MM.1S (cell line): ENCODE measurements around the gene DNAL1.

Experiments
- DNase-seq: peaks from one replicate; pipeline ENCODE4 v3.0.0-alpha.2; 2015
- H2AFZ ChIP-seq: fragments of 300-600 bp; sonication (generic); 2 replicates; pipeline ENCODE4 v1.6.0; 2016; ENCODE audit warnings: antibody characterized with exemption, low read length
- H3F3A ChIP-seq: fragments of 300-600 bp; sonication (generic); 2 replicates; pipeline ENCODE4 v1.6.1; 2016; ENCODE audit warnings: mild to moderate bottlenecking, antibody characterized with exemption, low read length, moderate library complexity, mixed read lengths; ENCODE audit not compliant: insufficient read depth
- H3K27ac ChIP-seq: fragments of 300-600 bp; sonication (generic); 2 replicates; pipeline ENCODE4 v1.5.1; 2016; ENCODE audit warnings: mild to moderate bottlenecking, low read length
- H3K27me3 ChIP-seq: fragments of 300-600 bp; sonication (generic); replicated peaks from 2 replicates; pipeline ENCODE4 v1.6.0; 2016; ENCODE audit warnings: low read length; ENCODE audit not compliant: insufficient read depth
- H3K36me3 ChIP-seq: fragments of 300-600 bp; sonication (generic); replicated peaks from 2 replicates; pipeline ENCODE4 v1.6.1; 2016; ENCODE audit warnings: mild to moderate bottlenecking, low read length, mixed read lengths; ENCODE audit not compliant: insufficient read depth
- H3K4me1 ChIP-seq: fragments of 300-600 bp; sonication (generic); 2 replicates; pipeline ENCODE4 v1.6.1; 2016; ENCODE audit warnings: low read length, mixed read lengths
- H3K4me2 ChIP-seq: fragments of 300-600 bp; sonication (generic); 2 replicates; pipeline ENCODE4 v1.6.0; 2016; ENCODE audit warnings: low read depth, low read length
- H3K4me3 ChIP-seq: fragments of 300-600 bp; sonication (generic); 2 replicates; pipeline ENCODE4 v1.5.1; 2016; ENCODE audit warnings: low read length, mixed read lengths
- H3K79me2 ChIP-seq: fragments of 300-600 bp; sonication (generic); 2 replicates; pipeline ENCODE4 v1.6.1; 2016; ENCODE audit warnings: mixed run types, low read length, mixed read lengths
- H3K9ac ChIP-seq: fragments of 300-600 bp; sonication (generic); 2 replicates; pipeline ENCODE4 v1.6.1; 2016; ENCODE audit warnings: low read length, mixed read lengths
- H3K9me2 ChIP-seq: fragments of 300-600 bp; sonication (generic); replicated peaks from 2 replicates; pipeline ENCODE4 v1.6.1; 2016; ENCODE audit warnings: mild to moderate bottlenecking, low read length, mixed read lengths; ENCODE audit not compliant: insufficient read depth
- H3K9me3 ChIP-seq: fragments of 300-600 bp; sonication (generic); replicated peaks from 2 replicates; pipeline ENCODE4 v1.6.1; 2016; ENCODE audit warnings: mild to moderate bottlenecking, low read length, mixed read lengths; ENCODE audit not compliant: insufficient read depth
- H4K20me1 ChIP-seq: fragments of 300-600 bp; sonication (generic); 2 replicates; pipeline ENCODE4 v1.6.1; 2016; ENCODE audit warnings: mild to moderate bottlenecking, low read length, moderate library complexity, mixed read lengths; ENCODE audit not compliant: insufficient read depth
- EZH2 ChIP-seq: fragments of 300-600 bp; sonication (generic); optimal IDR thresholded peaks from 2 replicates; pipeline ENCODE3; 2017; ENCODE audit warnings: low read depth, mild to moderate bottlenecking, antibody characterized with exemption, low read length, mixed read lengths
- EZH2phosphoT487 ChIP-seq: fragments of 300-600 bp; sonication (generic); IDR thresholded peaks from 2 replicates; pipeline ENCODE4 v1.6.1; 2018; ENCODE audit warnings: antibody characterized with exemption, low read length
- TF ChIP-seq, protein P1 (sequence below): fragments of 300-600 bp; sonication (generic); IDR thresholded peaks from 2 replicates; pipeline ENCODE4 v1.5.1; 2016; ENCODE audit warnings: antibody characterized with exemption, low read length, mixed read lengths

Gene DNAL1

DNA sequence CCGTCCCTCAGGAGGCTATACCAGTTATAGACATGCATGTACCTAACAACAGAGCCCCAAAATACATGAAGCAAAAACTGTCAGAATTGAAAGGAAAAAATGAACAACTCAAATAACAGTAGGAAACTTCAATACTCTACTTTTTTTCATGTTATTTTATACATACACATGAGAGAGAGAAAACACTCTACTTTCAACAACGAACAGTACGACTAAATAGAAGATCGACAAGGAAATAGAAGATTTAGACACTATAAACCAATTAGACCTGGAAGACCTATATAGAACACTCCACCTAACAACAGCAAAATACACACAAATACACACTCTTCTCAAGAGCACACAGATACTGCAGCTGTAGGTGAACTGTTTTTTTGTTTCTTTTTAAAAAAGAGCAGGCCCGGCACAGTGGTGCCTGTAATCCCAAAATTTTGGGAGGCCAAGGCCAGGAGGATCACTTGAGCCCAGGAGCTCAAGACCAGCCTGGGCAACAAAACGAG lies 104.1 kb downstream of the DNAL1 start:
- Histone ChIP-seq H3K4me1 (peaks cover 11% of the 10 kb centered on the region), H3K9ac (no peak overlapping the region), H3K9me2 (no peaks in the 10 kb centered on the region), H3K36me3 (no peaks in the 10 kb centered on the region), H4K20me1 (peaks cover 37% of the 10 kb centered on the region), H3K79me2 (peaks cover 99% of the 10 kb centered on the region), H3K4me3 (no peak overlapping the region), H2AFZ (no peak overlapping the region), H3K4me2 (no peak overlapping the region), H3K27ac (no peak overlapping the region), H3K9me3 (no peaks in the 10 kb centered on the region), H3F3A (no peaks in the 10 kb centered on the region; the same call in 1 of the 2 replicates), H3K27me3 (no peaks in the 10 kb centered on the region)
- DNase-seq: no peak
- TF ChIP-seq, protein P1, sequence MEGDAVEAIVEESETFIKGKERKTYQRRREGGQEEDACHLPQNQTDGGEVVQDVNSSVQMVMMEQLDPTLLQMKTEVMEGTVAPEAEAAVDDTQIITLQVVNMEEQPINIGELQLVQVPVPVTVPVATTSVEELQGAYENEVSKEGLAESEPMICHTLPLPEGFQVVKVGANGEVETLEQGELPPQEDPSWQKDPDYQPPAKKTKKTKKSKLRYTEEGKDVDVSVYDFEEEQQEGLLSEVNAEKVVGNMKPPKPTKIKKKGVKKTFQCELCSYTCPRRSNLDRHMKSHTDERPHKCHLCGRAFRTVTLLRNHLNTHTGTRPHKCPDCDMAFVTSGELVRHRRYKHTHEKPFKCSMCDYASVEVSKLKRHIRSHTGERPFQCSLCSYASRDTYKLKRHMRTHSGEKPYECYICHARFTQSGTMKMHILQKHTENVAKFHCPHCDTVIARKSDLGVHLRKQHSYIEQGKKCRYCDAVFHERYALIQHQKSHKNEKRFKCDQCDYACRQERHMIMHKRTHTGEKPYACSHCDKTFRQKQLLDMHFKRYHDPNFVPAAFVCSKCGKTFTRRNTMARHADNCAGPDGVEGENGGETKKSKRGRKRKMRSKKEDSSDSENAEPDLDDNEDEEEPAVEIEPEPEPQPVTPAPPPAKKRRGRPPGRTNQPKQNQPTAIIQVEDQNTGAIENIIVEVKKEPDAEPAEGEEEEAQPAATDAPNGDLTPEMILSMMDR: no peak
- TF ChIP-seq EZH2 (no peak), EZH2phosphoT487 (no peak)

GRCh38 chr14:73749706-73750530 lies 105.1 kb downstream of the DNAL1 start:
- Histone ChIP-seq H3K4me3 (no peak overlapping the region), H3K9me3 (no peaks in the 10 kb centered on the region), H3K79me2 (peaks cover 99% of the 10 kb centered on the region), H2AFZ (no peak overlapping the region), H3K27me3 (no peaks in the 10 kb centered on the region), H3K4me2 (no peak overlapping the region), H3K36me3 (no peaks in the 10 kb centered on the region), H3F3A (no peaks in the 10 kb centered on the region), H3K4me1 (0 out of 2 replicates have a peak, but pooled peaks cover 4% of the 10 kb centered on the region), H3K9ac (no peak overlapping the region), H3K9me2 (no peaks in the 10 kb centered on the region), H3K27ac (no peak overlapping the region), H4K20me1 (peaks cover 39% of the 10 kb centered on the region)
- TF ChIP-seq, protein P1: no peak
- TF ChIP-seq EZH2 (no peak), EZH2phosphoT487 (no peak)
- DNase-seq: no peak

DNA sequence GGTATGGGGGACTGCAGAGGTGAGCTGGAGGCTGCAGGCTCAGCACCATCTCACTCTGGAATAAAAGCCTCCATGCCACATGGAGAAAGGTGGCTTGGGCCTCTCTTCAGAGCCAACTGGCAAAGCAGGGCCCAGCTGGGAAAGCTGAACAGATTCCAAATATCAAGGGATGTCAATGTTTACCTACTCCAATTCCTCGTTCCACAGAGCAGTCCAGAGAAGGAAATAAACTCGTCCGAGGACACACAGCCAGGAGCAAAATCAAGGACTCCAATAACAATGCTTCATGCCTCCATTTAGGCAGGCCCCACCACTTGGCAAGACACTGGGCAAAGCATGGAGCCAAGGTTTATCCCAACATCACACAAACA lies 105.7 kb downstream of the DNAL1 start:
- Histone ChIP-seq H3K4me3 (no peak overlapping the region), H3K4me2 (no peak overlapping the region), H3K27ac (no peak overlapping the region), H3K27me3 (no peaks in the 10 kb centered on the region), H3K4me1 (0 out of 2 replicates have a peak, but pooled peaks cover 3% of the 10 kb centered on the region), H3K79me2 (peaks cover 99% of the 10 kb centered on the region), H3K9ac (no peak overlapping the region), H3K36me3 (no peaks in the 10 kb centered on the region), H2AFZ (no peak overlapping the region), H3K9me3 (no peaks in the 10 kb centered on the region), H3K9me2 (no peaks in the 10 kb centered on the region), H3F3A (no peaks in the 10 kb centered on the region), H4K20me1 (peaks cover 39% of the 10 kb centered on the region)
- TF ChIP-seq EZH2 (no peak), EZH2phosphoT487 (no peak)
- TF ChIP-seq, protein P1: no peak
- no peak for DNase-seq
